Cardiac muscle cell (in vitro differentiated cells and primary cell): ENCODE data around the gene NCOA7. TPM values are rescaled to one million over a fixed set of nuclear protein-coding genes. Genes with fewer than 3 reads are reported as not detected.
A peak's percentile ranks its signal among the peaks of the same experiment; 100 is the strongest.
"Not testable (repeated sequence)": the region's sequence is repeated elsewhere in the genome, so short reads cannot be mapped to it uniquely, and the experiment has no call there.

ENCODE experiments used
- DNase-seq, 2 donors: peaks; one replicate each; pipeline versions ENCODE4 v3.0.0 to v3.0.0-alpha.2; 2010 to 2017; ENCODE audit warnings: low read depth in 1 of 2, low spot score in 1 of 2
- H3K27ac ChIP-seq: fragments of 200-600 bp; sonication (generic); 2 replicates; pipeline ENCODE4 v1.5.1; 2016
- H3K27me3 ChIP-seq: fragments of 200-600 bp; sonication (generic); 2 replicates; pipeline ENCODE4 v1.6.0; 2016; ENCODE audit warnings: control low read depth
- H3K36me3 ChIP-seq: fragments of 200-600 bp; sonication (generic); 2 replicates; pipeline ENCODE4 v1.5.1; 2016; ENCODE audit warnings: control low read depth
- H3K4me1 ChIP-seq: fragments of 200-600 bp; sonication (generic); 2 replicates; pipeline ENCODE4 v1.8.1; 2017; ENCODE audit warnings: low read depth, mild to moderate bottlenecking, mixed run types
- H3K4me3 ChIP-seq: fragments of 200-600 bp; sonication (generic); 2 replicates; pipeline ENCODE4 v1.5.1; 2016; ENCODE audit warnings: mild to moderate bottlenecking
- H3K9me3 ChIP-seq: fragments of 200-600 bp; sonication (generic); 2 replicates; pipeline ENCODE4 v1.5.1; 2017; ENCODE audit warnings: low read depth, mild to moderate bottlenecking, control low read depth
- polyA plus RNA-seq: library from polyadenylated mRNA; unstranded; fragments of >200 nt; fragmentation: Nextera tagmentation; extraction: Ambion mirVana; gene quantifications from 2 replicates; pipeline ENCODE4 v1.2.1, GENCODE V29; 2016
- total RNA-seq: library from RNA; depleted of rRNA; stranded (reverse); fragments of >200 nt; gene quantifications from 2 replicates; pipeline ENCODE4 v1.2.3, GENCODE V29; 2016
- TF ChIP-seq, protein P1 (sequence below): IDR thresholded peaks from 2 replicates; pipeline ENCODE4 v1.5.1; 2012; ENCODE audit warnings: low read depth, mild to moderate bottlenecking, low read length

The NCOA7 gene
- total and polyA plus RNA-seq, 2 experiments from 2014 or later, result 4.2 to 5.8 TPM

DNA sequence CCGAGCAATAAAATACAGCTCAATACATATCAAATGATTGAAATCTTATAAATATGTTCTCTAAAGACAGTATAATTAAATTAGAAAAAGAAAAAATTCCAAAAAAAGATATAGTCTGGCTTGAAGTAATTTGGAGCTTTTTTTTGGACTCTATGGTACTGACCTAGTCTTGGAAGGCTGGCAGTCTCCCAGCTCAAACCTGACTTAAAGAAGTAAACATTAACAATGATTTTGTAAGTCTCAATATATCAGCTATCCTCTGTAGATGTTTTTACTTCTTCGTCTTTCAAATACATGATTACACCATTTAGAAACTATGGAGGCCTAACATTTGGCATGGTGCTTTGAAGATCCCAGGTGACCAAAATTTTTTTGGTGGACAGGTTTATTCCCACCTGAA lies 180.0 kb downstream of the NCOA7 start:
- Histone ChIP-seq H3K36me3 (peaks cover 19% of the 10 kb centered on the region), H3K9me3 (no peaks in the 10 kb centered on the region), H3K27ac (no peak overlapping the region), H3K4me3 (no peak overlapping the region), H3K4me1 (no peaks in the 10 kb centered on the region), H3K27me3 (no peaks in the 10 kb centered on the region)
- TF ChIP-seq, protein P1, sequence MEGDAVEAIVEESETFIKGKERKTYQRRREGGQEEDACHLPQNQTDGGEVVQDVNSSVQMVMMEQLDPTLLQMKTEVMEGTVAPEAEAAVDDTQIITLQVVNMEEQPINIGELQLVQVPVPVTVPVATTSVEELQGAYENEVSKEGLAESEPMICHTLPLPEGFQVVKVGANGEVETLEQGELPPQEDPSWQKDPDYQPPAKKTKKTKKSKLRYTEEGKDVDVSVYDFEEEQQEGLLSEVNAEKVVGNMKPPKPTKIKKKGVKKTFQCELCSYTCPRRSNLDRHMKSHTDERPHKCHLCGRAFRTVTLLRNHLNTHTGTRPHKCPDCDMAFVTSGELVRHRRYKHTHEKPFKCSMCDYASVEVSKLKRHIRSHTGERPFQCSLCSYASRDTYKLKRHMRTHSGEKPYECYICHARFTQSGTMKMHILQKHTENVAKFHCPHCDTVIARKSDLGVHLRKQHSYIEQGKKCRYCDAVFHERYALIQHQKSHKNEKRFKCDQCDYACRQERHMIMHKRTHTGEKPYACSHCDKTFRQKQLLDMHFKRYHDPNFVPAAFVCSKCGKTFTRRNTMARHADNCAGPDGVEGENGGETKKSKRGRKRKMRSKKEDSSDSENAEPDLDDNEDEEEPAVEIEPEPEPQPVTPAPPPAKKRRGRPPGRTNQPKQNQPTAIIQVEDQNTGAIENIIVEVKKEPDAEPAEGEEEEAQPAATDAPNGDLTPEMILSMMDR, result no peak
- DNase-seq, result no peak

DNA sequence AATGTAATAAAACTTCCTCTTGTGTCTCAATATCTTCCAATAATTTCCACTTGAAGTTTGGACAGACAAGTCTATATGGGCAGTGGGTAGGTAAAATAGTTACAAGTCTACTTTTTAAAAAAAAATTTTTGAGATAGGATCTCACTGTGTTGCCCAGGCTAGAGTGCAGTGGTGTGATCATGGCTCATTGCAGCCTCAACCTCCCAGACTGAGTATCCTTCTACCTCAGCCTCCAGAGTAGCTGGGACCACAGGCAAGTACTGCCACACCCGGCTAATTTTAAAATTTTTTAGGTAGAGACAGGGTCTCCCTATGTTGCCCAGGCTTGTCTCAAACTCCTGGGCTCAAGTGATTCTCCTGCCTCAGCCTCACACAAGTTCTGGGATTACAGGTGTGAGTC lies 181.7 kb downstream of the NCOA7 start:
- not testable (repeated sequence) for H3K27me3 ChIP-seq, H3K4me3 ChIP-seq, H3K4me1 ChIP-seq, H3K9me3 ChIP-seq, DNase-seq, H3K27ac ChIP-seq
- peaks cover 12% of the 10 kb centered on the region for H3K36me3 ChIP-seq

DNA sequence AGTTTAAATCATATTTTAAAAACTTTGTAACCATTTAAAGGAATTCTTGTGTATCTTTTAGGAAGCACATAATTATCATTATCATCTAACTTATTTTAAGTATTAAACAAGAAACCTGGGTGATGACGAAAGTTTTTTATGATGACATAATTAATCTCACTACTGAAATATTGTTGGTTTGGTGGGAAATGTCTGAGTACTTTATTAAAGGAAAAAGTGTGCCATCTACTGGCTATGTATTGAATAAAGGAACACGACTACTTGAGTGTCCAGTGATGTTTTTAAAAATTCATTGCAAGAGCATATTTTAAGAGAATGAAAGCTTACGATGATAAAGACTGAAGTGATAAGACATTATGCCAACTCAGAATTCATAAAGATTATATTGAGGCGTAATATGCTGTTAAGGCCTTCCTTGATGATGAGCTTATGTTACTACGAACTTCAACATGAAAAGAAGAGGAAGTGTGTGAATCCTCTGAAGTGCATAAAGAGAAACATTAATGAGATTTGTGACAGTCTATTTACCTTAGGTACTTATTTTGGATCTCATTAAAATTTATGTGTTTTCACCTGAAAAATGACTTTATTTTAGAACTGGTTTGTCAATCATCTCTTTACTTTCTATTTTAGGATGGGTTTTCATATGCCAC lies 183.6 kb downstream of the NCOA7 start:
- Histone ChIP-seq H3K36me3 (peaks cover 6% of the 10 kb centered on the region), H3K4me1 (no peaks in the 10 kb centered on the region), H3K27ac (no peak overlapping the region), H3K4me3 (no peak overlapping the region), H3K9me3 (no peaks in the 10 kb centered on the region), H3K27me3 (no peaks in the 10 kb centered on the region)
- TF ChIP-seq, protein P1, result peak; percentile 55
- peak; percentile 57 to 81 for DNase-seq

DNA sequence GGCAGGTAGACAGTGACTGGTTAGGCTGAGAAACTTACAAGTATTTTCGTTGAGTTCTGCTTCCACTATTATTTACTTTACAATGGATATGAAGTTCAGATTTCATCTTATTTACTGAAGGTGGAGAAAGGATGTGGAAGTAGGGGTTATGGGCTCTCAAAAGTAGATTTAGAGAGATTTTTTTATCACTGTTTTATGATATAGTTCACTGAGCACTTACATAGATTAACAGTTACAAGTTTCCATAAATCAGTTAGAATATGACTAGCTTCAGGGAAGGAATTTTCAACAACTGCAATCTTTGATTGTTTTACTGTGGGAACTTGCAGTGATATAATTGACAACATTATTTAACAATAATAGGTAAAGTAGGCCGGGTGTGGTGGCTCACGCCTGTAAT lies 188.3 kb downstream of the NCOA7 start:
- TF ChIP-seq, protein P1, result no peak
- no peaks in the 10 kb centered on the region for H3K9me3 ChIP-seq
- H3K27me3 ChIP-seq, result no peaks in the 10 kb centered on the region
- H3K4me1 ChIP-seq, result no peaks in the 10 kb centered on the region
- no peak for DNase-seq
- no peak overlapping the region for H3K27ac ChIP-seq
- no peak overlapping the region for H3K4me3 ChIP-seq
- peaks cover 6% of the 10 kb centered on the region for H3K36me3 ChIP-seq

Other genes starting within 250 kb of the NCOA7 start
- gene HEY2, start 41.3 kb upstream of the NCOA7 start, total RNA-seq, result 38.1 and 73.8 TPM in 2 replicates
- gene HEY2, start 41.3 kb upstream of the NCOA7 start, polyA plus RNA-seq, result 54.1 and 166 TPM in 2 replicates
- gene HINT3, start 165.8 kb downstream of the NCOA7 start, total RNA-seq, result 34.5 and 43.3 TPM in 2 replicates
- gene HINT3, start 165.8 kb downstream of the NCOA7 start, polyA plus RNA-seq, result 30.8 and 35.2 TPM in 2 replicates
- 30.8 and 68.6 TPM in 2 replicates for gene TRMT11, start 195.6 kb downstream of the NCOA7 start, total RNA-seq
- gene TRMT11, start 195.6 kb downstream of the NCOA7 start, polyA plus RNA-seq, result 46.5 and 67.6 TPM in 2 replicates